ENCODE measurements around the gene RNPS1.

GRCh38 chr16:2237102-2237482, 30.8 kb downstream of the RNPS1 start:
- no peak for TF ChIP-seq TAF1 (IDR thresholded peaks at IDR 0.05; ENCODE audit: borderline replicate concordance, low read depth, low read length)
- no peak for TF ChIP-seq CTCF (IDR thresholded peaks at IDR 0.05)
- no peak for TF ChIP-seq REST (IDR thresholded peaks at IDR 0.05; ENCODE audit: low read depth, low read length)
- no peak for TF ChIP-seq MAX (IDR thresholded peaks at IDR 0.05; ENCODE audit: low read depth)
- TF ChIP-seq PBX3 (IDR thresholded peaks at IDR 0.05): no peak
- TF ChIP-seq RCOR1 (IDR thresholded peaks at IDR 0.05; ENCODE audit: low read length): no peak
- TF ChIP-seq GABPA (IDR thresholded peaks at IDR 0.05; ENCODE audit: low read depth): no peak

All from SK-N-SH (cell line).